Osteocyte (in vitro differentiated cells): ENCODE measurements around the gene ATN1. TPM values are rescaled to one million over a fixed set of nuclear protein-coding genes. Genes with fewer than 3 reads are reported as not detected.
"Not testable (repeated sequence)": the region's sequence is repeated elsewhere in the genome, so short reads cannot be mapped to it uniquely, and the experiment has no call there.

Experiments
- DNase-seq: peaks from one replicate; pipeline ENCODE4 v3.0.0; 2021; ENCODE audit warnings: mixed read lengths; ENCODE audit not compliant: unreplicated experiment; ENCODE audit errors: extremely low spot score
- H3K27ac Mint-ChIP-seq: one replicate; pipeline ENCODE4 v1.8.0; 2021; ENCODE audit warnings: mild to moderate bottlenecking, mixed read lengths; ENCODE audit not compliant: unreplicated experiment
- H3K27me3 Mint-ChIP-seq: one replicate; pipeline ENCODE4 v1.8.0; 2021; ENCODE audit warnings: mixed read lengths; ENCODE audit not compliant: unreplicated experiment
- H3K36me3 Mint-ChIP-seq: one replicate; pipeline ENCODE4 v1.8.0; 2021; ENCODE audit warnings: mixed read lengths; ENCODE audit not compliant: unreplicated experiment
- H3K4me1 Mint-ChIP-seq: one replicate; pipeline ENCODE4 v1.8.0; 2021; ENCODE audit warnings: mixed read lengths; ENCODE audit not compliant: unreplicated experiment
- H3K4me3 Mint-ChIP-seq: one replicate; pipeline ENCODE4 v1.8.0; 2021; ENCODE audit warnings: mild to moderate bottlenecking, moderate library complexity, mixed read lengths; ENCODE audit not compliant: unreplicated experiment
- H3K9me3 Mint-ChIP-seq: one replicate; pipeline ENCODE4 v1.8.0; 2021; ENCODE audit warnings: mixed read lengths; ENCODE audit not compliant: unreplicated experiment
- CTCF ChIP-seq: fragments of 200-600 bp; sonication (generic); IDR thresholded peaks from 2 replicates; pipeline ENCODE4 v1.5.0; 2021; ENCODE audit warnings: antibody characterized with exemption, mild to moderate bottlenecking, moderate library complexity
- total RNA-seq: library from RNA; stranded (reverse); gene quantifications from 2 replicates; pipeline ENCODE4 v1.2.1, GENCODE V29; 2021

ATN1 gene
- total RNA-seq, 1 donor from 2014 or later, result 123 TPM

GRCh38 chr12:6905414-6906040, 22.2 kb upstream of the ATN1 start:
- Mint-ChIP-seq H3K27ac (no peak overlapping the region), H3K4me3 (no peak overlapping the region), H3K9me3 (no peaks in the 10 kb centered on the region), H3K4me1 (no peaks in the 10 kb centered on the region), H3K36me3 (no peaks in the 10 kb centered on the region), H3K27me3 (no peaks in the 10 kb centered on the region)
- no peak for TF ChIP-seq CTCF
- no peak for DNase-seq

- H3K4me1 Mint-ChIP-seq, H3K9me3 Mint-ChIP-seq, H3K36me3 Mint-ChIP-seq, H3K27me3 Mint-ChIP-seq, H3K27ac Mint-ChIP-seq, H3K4me3 Mint-ChIP-seq, DNase-seq: not testable (repeated sequence)
Observed at GRCh38 chr12:6908141-6908540, 19.6 kb upstream of the ATN1 start.

GRCh38 chr12:6909421-6910145, 18.2 kb upstream of the ATN1 start:
- no peak overlapping the region for H3K4me3 Mint-ChIP-seq
- H3K36me3 Mint-ChIP-seq, result no peaks in the 10 kb centered on the region
- H3K9me3 Mint-ChIP-seq, result no peaks in the 10 kb centered on the region
- DNase-seq, result no peak
- H3K27me3 Mint-ChIP-seq, result no peaks in the 10 kb centered on the region
- TF ChIP-seq CTCF, result no peak
- H3K27ac Mint-ChIP-seq, result no peak overlapping the region
- H3K4me1 Mint-ChIP-seq, result peaks cover 7% of the 10 kb centered on the region

- TF ChIP-seq CTCF, result no peak
- Mint-ChIP-seq H3K9me3 (no peaks in the 10 kb centered on the region), H3K4me3 (no peak overlapping the region), H3K4me1 (peaks cover 18% of the 10 kb centered on the region), H3K36me3 (peaks cover 1% of the 10 kb centered on the region), H3K27me3 (no peaks in the 10 kb centered on the region), H3K27ac (no peak overlapping the region)
- no peak for DNase-seq
Observed at GRCh38 chr12:6912164-6912935, 15.4 kb upstream of the ATN1 start.

GRCh38 chr12:6914246-6914946, 13.4 kb upstream of the ATN1 start, which contains the start of gene ENO2:
Gene ENO2 (plus strand): TSS chr12:6914580. CDS start chr12:6915833, 1,253 bp downstream.
- H3K27me3 Mint-ChIP-seq, result no peaks in the 10 kb centered on the region

More at GRCh38 chr12:6914246-6914946, 13.4 kb upstream of the ATN1 start, which contains the start of gene ENO2:
- Mint-ChIP-seq H3K4me1 (peaks cover 18% of the 10 kb centered on the region), H3K27ac (peak within 1 kb of the TSS; percentile 11), H3K36me3 (peaks cover 4% of the 10 kb centered on the region), H3K9me3 (no peaks in the 10 kb centered on the region), H3K4me3 (peak within 1 kb of the TSS; percentile 81)
- peak; percentile 90 for DNase-seq
- TF ChIP-seq CTCF, result no peak
